Measurements from ENCODE around the gene NUP210. TPM values are rescaled to one million over a fixed set of nuclear protein-coding genes. Genes with fewer than 3 reads are reported as not detected.

The NUP210 gene
- total and polyA plus RNA-seq, 2 of the 13 experiments (the other 11 are each of a cell fraction or from before 2014, with no cell fraction given) = 31.6 to 35.2 TPM

DNA sequence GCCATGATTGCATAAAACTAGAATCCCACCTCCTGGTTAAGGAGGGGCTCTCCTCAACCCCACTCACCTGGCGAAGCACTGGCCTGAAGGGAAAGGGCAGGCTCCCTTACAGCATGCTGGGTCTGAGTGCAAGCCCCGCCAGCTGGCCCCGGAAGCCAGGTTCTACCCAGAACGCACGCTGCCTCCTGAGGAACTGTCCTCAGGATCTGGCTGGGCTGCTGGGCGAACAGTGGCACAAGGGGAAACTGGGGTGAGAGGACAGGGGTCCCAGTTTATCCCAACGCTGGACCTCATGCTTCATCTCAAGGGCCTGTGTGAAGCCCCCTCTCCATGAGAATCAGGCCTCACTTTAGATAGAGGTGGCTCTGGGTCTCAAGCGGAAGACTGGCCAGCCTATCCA is 47.5 kb downstream of the NUP210 start:
- no peak overlapping the region for H3K4me2 ChIP-seq (ENCODE audit: low read depth, low read length)
- no peak overlapping the region for H2AFZ ChIP-seq (ENCODE audit: low read length)
- no peak overlapping the region for H3K27ac ChIP-seq (ENCODE audit: extremely low read length, insufficient read depth, low read length)
- no peaks in the 10 kb centered on the region for H3K79me2 ChIP-seq (ENCODE audit: insufficient read depth, low read length)
- no peak for FAIRE-seq
- H3K4me3 ChIP-seq (replicated peaks in 1 of 3; ENCODE audit: insufficient read depth in 1 of 3, low read depth in 2 of 3, low read length in 3 of 3) = no peak overlapping the region
- H3K9ac ChIP-seq (ENCODE audit: insufficient read depth, low read depth, low read length) = no peak overlapping the region
- no peak for DNase-seq (ENCODE audit: low spot score)
- H3K36me3 ChIP-seq (replicated peaks in 1 of 2; ENCODE audit: control insufficient read depth in 1 of 2, insufficient read depth in 2 of 2, low read length in 2 of 2) = peaks cover 36 to 82% of the 10 kb centered on the region in 2 experiments
- ChIA-PET POLR2A (no interaction called here), CTCF (ENCODE audit: low intra/inter-chr PET ratio, low total read pairs) (no interaction called here)
- intact Hi-C loops (cut with micrococcal nuclease; ENCODE audit: unreplicated experiment) (no loop called here), in situ Hi-C loops (cut with HindIII; ENCODE audit: extremely low pct_ligation_motif_present, low pct_unique_long_range_greater_than_20kb) (no loop called here)
- H3K9me3 ChIP-seq (ENCODE audit: low read length) = no peaks in the 10 kb centered on the region
- no TSS peak for BruUV-seq (replicated peaks)
- WGBS (ENCODE audit: low lambda C conversion rate) = 100% methylated on average over 5 of the region's 8 CpGs
- H3K27me3 ChIP-seq (ENCODE audit: control insufficient read depth in 1 of 2, insufficient read depth in 2 of 2, low read length in 2 of 2) = no peaks in the 10 kb centered on the region
- ATAC-seq = no peak
- H3K4me1 ChIP-seq (ENCODE audit: insufficient read depth, low read length) = no peaks in the 10 kb centered on the region
- no peak for TF ChIP-seq ONECUT2 (CRISPR knock-in tag; IDR thresholded peaks at IDR 0.05)
- no peak for TF ChIP-seq FOSL2 (CRISPR knock-in tag; IDR thresholded peaks at IDR 0.05)
- TF ChIP-seq PHF20 (CRISPR knock-in tag; IDR thresholded peaks at IDR 0.05) = no peak
- TF ChIP-seq FOXA1 (IDR thresholded peaks at IDR 0.05) = no peak
- no peak for TF ChIP-seq FOXA1 (CRISPR knock-in tag; IDR thresholded peaks at IDR 0.05)
- TF ChIP-seq, protein P1, sequence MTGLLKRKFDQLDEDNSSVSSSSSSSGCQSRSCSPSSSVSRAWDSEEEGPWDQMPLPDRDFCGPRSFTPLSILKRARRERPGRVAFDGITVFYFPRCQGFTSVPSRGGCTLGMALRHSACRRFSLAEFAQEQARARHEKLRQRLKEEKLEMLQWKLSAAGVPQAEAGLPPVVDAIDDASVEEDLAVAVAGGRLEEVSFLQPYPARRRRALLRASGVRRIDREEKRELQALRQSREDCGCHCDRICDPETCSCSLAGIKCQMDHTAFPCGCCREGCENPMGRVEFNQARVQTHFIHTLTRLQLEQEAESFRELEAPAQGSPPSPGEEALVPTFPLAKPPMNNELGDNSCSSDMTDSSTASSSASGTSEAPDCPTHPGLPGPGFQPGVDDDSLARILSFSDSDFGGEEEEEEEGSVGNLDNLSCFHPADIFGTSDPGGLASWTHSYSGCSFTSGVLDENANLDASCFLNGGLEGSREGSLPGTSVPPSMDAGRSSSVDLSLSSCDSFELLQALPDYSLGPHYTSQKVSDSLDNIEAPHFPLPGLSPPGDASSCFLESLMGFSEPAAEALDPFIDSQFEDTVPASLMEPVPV (CRISPR knock-in tag; IDR thresholded peaks at IDR 0.05) = no peak
- TF ChIP-seq TARDBP (CRISPR knock-in tag; IDR thresholded peaks at IDR 0.05) = no peak
- TF ChIP-seq, protein P2, sequence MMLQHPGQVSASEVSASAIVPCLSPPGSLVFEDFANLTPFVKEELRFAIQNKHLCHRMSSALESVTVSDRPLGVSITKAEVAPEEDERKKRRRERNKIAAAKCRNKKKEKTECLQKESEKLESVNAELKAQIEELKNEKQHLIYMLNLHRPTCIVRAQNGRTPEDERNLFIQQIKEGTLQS (CRISPR knock-in tag; IDR thresholded peaks at IDR 0.05) = no peak
- TF ChIP-seq, protein P3, sequence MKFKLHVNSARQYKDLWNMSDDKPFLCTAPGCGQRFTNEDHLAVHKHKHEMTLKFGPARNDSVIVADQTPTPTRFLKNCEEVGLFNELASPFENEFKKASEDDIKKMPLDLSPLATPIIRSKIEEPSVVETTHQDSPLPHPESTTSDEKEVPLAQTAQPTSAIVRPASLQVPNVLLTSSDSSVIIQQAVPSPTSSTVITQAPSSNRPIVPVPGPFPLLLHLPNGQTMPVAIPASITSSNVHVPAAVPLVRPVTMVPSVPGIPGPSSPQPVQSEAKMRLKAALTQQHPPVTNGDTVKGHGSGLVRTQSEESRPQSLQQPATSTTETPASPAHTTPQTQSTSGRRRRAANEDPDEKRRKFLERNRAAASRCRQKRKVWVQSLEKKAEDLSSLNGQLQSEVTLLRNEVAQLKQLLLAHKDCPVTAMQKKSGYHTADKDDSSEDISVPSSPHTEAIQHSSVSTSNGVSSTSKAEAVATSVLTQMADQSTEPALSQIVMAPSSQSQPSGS (CRISPR knock-in tag; IDR thresholded peaks at IDR 0.05) = no peak
- TF ChIP-seq FOXK1 (CRISPR knock-in tag; IDR thresholded peaks at IDR 0.05; ENCODE audit: borderline replicate concordance, low read depth) = no peak
- no peak for TF ChIP-seq SYNCRIP (IDR thresholded peaks at IDR 0.05; ENCODE audit: insufficient read depth, low read depth, low read length)
- TF ChIP-seq PRPF4 (IDR thresholded peaks at IDR 0.05; ENCODE audit: low read depth, low read length, poor library complexity, severe bottlenecking) = no peak
- no peak for TF ChIP-seq NR2C2 (CRISPR knock-in tag; IDR thresholded peaks at IDR 0.05; ENCODE audit: borderline replicate concordance)
- TF ChIP-seq, protein P4, sequence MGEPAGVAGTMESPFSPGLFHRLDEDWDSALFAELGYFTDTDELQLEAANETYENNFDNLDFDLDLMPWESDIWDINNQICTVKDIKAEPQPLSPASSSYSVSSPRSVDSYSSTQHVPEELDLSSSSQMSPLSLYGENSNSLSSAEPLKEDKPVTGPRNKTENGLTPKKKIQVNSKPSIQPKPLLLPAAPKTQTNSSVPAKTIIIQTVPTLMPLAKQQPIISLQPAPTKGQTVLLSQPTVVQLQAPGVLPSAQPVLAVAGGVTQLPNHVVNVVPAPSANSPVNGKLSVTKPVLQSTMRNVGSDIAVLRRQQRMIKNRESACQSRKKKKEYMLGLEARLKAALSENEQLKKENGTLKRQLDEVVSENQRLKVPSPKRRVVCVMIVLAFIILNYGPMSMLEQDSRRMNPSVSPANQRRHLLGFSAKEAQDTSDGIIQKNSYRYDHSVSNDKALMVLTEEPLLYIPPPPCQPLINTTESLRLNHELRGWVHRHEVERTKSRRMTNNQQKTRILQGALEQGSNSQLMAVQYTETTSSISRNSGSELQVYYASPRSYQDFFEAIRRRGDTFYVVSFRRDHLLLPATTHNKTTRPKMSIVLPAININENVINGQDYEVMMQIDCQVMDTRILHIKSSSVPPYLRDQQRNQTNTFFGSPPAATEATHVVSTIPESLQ (CRISPR knock-in tag; conservative IDR thresholded peaks at IDR 0.05) = no peak
- TF ChIP-seq MAFK (conservative IDR thresholded peaks at IDR 0.05 in 1 of 2, IDR thresholded peaks at IDR 0.05 in 1 of 2; ENCODE audit: low read length in 2 of 2) = no peak
- H4K20me1 ChIP-seq (ENCODE audit: insufficient read depth, low read length) = no peaks in the 10 kb centered on the region

Measured in HepG2 (cell line).